Measurements from ENCODE around the gene RAMP3. TPM values are rescaled to one million over a fixed set of nuclear protein-coding genes. Genes with fewer than 3 reads are reported as not detected.

RAMP3 gene
- total and polyA plus RNA-seq, 11 donors, result 19.2 to 107 (median 38.9) TPM

- H3K27ac ChIP-seq, result no peak overlapping the region
- no peaks in the 10 kb centered on the region for H3K27me3 ChIP-seq
- ATAC-seq, result no peak
- peaks cover 0 to 7% (median 0%) of the 10 kb centered on the region in 9 donors for H3K36me3 ChIP-seq
- H3K9me3 ChIP-seq, result no peaks in the 10 kb centered on the region
- peak in 2 of 5 donors; percentile 14 to 20 for DNase-seq
- no peak overlapping the region for H3K4me3 ChIP-seq
- peaks cover 0 to 7% (median 0%) of the 10 kb centered on the region in 12 donors for H3K4me1 ChIP-seq
- 84 to 89% (median 86%) methylated on average over 9 to 21 of the region's 21 CpGs for WGBS, 4 donors
- no peak for TF ChIP-seq CTCF (IDR thresholded peaks at IDR 0.05)
- intact Hi-C loops (cut with DNase I), result no loop called here
These were observed 25.5 kb downstream of the RAMP3 start for GRCh38 chr7:45182856-45183710.

DNA sequence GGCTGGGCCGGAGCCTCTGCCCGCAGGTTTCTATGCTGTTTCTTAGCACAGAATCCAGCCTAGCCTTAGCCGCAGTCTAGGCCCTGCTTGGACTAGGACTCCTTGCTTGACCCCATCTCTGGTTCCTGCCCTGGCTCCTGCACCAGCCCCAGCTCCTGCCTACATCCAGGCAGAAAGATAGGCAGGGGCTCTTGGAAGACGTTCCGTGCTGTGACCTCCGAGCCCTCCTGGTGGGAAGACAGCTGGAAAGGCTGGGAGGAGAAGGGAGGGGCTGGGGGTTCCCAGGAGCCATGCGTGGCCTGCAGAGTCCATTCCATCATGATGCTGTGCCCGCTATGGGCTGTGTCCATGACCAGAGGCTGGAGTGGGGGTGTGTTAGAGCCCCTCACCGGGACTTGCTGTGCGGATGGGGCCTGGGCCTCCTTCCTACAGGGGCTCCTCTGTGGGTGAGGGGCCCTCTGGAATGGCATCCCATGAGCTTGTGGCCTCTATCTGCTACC is 26.2 kb downstream of the RAMP3 start:
- Histone ChIP-seq H3K4me3 (no peak overlapping the region), H3K36me3 (peaks cover 0 to 7% (median 0%) of the 10 kb centered on the region in 9 donors), H3K9me3 (no peaks in the 10 kb centered on the region), H3K27ac (no peak overlapping the region), H3K4me1 (peaks cover 0 to 7% (median 0%) of the 10 kb centered on the region in 12 donors), H3K27me3 (no peaks in the 10 kb centered on the region)
- 73 to 100% (median 86%) methylated on average over 7 to 10 of the region's 10 CpGs for WGBS, 4 donors
- DNase-seq (peak in 2 of 5 donors; percentile 12 to 19), ATAC-seq (no peak)
- TF ChIP-seq CTCF (IDR thresholded peaks at IDR 0.05) (no peak), POLR2A (IDR thresholded peaks at IDR 0.05) (no peak)
- intact Hi-C loops (cut with DNase I), result no loop called here

- H3K27ac ChIP-seq, result no peak overlapping the region
- H3K4me1 ChIP-seq, result peaks cover 0 to 8% (median 0%) of the 10 kb centered on the region in 12 donors
- H3K9me3 ChIP-seq, result no peaks in the 10 kb centered on the region
- H3K4me3 ChIP-seq, result no peak overlapping the region
- ATAC-seq (no peak), DNase-seq (peak in 2 of 5 donors; percentile 7 to 13)
- no peaks in the 10 kb centered on the region for H3K27me3 ChIP-seq
- peaks cover 0 to 7% (median 0%) of the 10 kb centered on the region in 9 donors for H3K36me3 ChIP-seq
- intact Hi-C loops (cut with DNase I), result no loop called here
- TF ChIP-seq POLR2A (IDR thresholded peaks at IDR 0.05), result no peak
- TF ChIP-seq CTCF (IDR thresholded peaks at IDR 0.05), result no peak
- WGBS, 4 donors, result 87 to 100% (median 94%) methylated on average over 6 to 7 of the region's 7 CpGs
These were observed 26.9 kb downstream of the RAMP3 start for GRCh38 chr7:45184326-45185027.
